Spleen (tissue), 7 donors: Measurements from ENCODE around the gene FADS6.

Experiments used
- POLR2AphosphoS5 ChIP-seq, 3 donors: sonication (generic); formaldehyde crosslinking; IDR thresholded peaks; one replicate each; pipeline ENCODE4 v1.5.1; 2017; ENCODE audit warnings: antibody characterized with exemption in 3 of 3
- TF ChIP-seq, protein P1 (sequence below), 11 experiments: fragments of 200-600 bp in 7 of 11; fragments of 450-650 bp in 4 of 11; sonication (generic) in 4 of 11; IDR thresholded peaks in 8 of 11; conservative IDR thresholded peaks in 3 of 11; 1 replicate in 7 of 11; 2 replicates in 4 of 11; pipeline versions ENCODE4 v1.4.0 to v1.8.0; 2016 to 2021; ENCODE audit warnings: antibody characterized with exemption in 11 of 11, inconsistent platforms in 4 of 11, mild to moderate bottlenecking in 1 of 11
- donor health status: DM: no; HTN: no; CAD: no; lungs with moderate emphysema.
- donor health status: DM: no; HTN: no; CAD: no.
- donor health status: DM: no; HTN: no; CAD: no.

GRCh38 chr17:74864297-74864865, 29.1 kb downstream of the FADS6 start:
- TF ChIP-seq, protein P1, sequence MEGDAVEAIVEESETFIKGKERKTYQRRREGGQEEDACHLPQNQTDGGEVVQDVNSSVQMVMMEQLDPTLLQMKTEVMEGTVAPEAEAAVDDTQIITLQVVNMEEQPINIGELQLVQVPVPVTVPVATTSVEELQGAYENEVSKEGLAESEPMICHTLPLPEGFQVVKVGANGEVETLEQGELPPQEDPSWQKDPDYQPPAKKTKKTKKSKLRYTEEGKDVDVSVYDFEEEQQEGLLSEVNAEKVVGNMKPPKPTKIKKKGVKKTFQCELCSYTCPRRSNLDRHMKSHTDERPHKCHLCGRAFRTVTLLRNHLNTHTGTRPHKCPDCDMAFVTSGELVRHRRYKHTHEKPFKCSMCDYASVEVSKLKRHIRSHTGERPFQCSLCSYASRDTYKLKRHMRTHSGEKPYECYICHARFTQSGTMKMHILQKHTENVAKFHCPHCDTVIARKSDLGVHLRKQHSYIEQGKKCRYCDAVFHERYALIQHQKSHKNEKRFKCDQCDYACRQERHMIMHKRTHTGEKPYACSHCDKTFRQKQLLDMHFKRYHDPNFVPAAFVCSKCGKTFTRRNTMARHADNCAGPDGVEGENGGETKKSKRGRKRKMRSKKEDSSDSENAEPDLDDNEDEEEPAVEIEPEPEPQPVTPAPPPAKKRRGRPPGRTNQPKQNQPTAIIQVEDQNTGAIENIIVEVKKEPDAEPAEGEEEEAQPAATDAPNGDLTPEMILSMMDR (IDR thresholded peaks at IDR 0.05 in 8 of 11, conservative IDR thresholded peaks at IDR 0.05 in 3 of 11) = no peak
- TF ChIP-seq POLR2AphosphoS5 (IDR thresholded peaks at IDR 0.05) = no peak
